Tibial artery (tissue), 4 donors: ENCODE data around the gene DHFR.
A peak's percentile ranks its signal among the peaks of the same experiment; 100 is the strongest.

ENCODE experiments used
- DNase-seq, 2 donors: peaks; one replicate each; pipeline ENCODE4 v3.0.0-alpha.2; 2019
- H3K27ac ChIP-seq, 2 donors: fragments of 200-600 bp; sonication (generic) in 1 of 2; 1 replicate in 1 of 2; 2 replicates in 1 of 2; pipeline ENCODE4 v1.5.1; 2018 to 2019; ENCODE audit warnings: mild to moderate bottlenecking in 1 of 2
- H3K27me3 ChIP-seq, 2 donors: fragments of 200-600 bp; sonication (generic) in 1 of 2; one replicate each; pipeline versions ENCODE4 v1.5.1 to v1.6.0; 2016 to 2019
- H3K36me3 ChIP-seq, 3 donors: fragments of 200-600 bp; sonication (generic) in 2 of 3; one replicate each; pipeline ENCODE4 v1.5.1; 2016 to 2019; ENCODE audit warnings: mild to moderate bottlenecking in 2 of 3
- H3K4me1 ChIP-seq, 4 donors: fragments of 200-600 bp; sonication (generic) in 2 of 4; 1 replicate in 3 of 4; 2 replicates in 1 of 4; pipeline ENCODE4 v1.5.1; 2016 to 2019
- H3K4me3 ChIP-seq, 2 donors: fragments of 200-600 bp; sonication (generic) in 1 of 2; 1 replicate in 1 of 2; 2 replicates in 1 of 2; pipeline ENCODE4 v1.5.1; 2018 to 2019; ENCODE audit warnings: mild to moderate bottlenecking in 2 of 2
- H3K9me3 ChIP-seq, 3 donors: fragments of 200-600 bp; sonication (generic) in 1 of 3; one replicate each; pipeline ENCODE4 v1.5.1; 2016 to 2019
- intact Hi-C: fragments of 100-400 bp; cut with DNase I; formaldehyde crosslinking; loops from one replicate; pipeline ENCODE4 v1.15.0; 2023; ENCODE audit warnings: low total_unique reads
- TF ChIP-seq, protein P1 (sequence below), 2 experiments: fragments of 200-600 bp in 1 of 2; fragments of 450-650 bp in 1 of 2; IDR thresholded peaks; one replicate each; pipeline ENCODE4 v1.5.1; 2017 to 2019; ENCODE audit warnings: antibody characterized with exemption in 2 of 2, mild to moderate bottlenecking in 1 of 2, moderate library complexity in 1 of 2

The DHFR gene

DNA sequence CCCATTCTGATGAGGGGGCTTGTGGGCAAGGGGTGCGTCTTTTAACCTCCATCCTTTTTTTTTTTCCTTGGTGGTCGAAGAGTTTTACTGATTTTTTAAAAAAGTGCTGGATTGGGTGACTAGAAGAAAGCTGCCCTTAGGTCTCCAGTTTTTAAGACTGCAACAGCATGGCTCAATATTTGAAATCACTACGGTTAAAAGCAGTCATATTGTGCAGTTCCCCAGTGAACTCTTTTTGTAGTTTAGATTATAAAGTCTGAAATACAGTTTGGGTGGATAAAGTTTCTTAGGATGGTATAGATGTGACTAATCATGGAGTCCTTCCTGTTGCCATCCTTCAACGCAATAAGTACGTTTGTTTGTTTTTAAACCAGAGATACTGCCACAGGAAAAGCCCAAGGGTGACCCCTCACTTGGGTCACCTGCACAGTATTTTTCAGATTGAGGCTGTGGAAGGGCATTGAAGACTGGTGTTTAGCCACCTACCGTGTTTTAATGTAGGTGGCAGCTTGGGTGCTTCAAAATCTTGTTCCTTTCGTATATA lies 520 bp upstream of the DHFR start:
- Histone ChIP-seq H3K4me3 (peak overlapping the region; percentile 89 to 97), H3K36me3 (peaks cover 24 to 32% (median 29%) of the 10 kb centered on the region in 3 donors), H3K27me3 (no peaks in the 10 kb centered on the region), H3K4me1 (peaks cover 0 to 20% (median 13%) of the 10 kb centered on the region in 4 donors), H3K9me3 (no peaks in the 10 kb centered on the region), H3K27ac (peak overlapping the region; percentile 89 to 95)
- intact Hi-C loops: no loop called here
- TF ChIP-seq, protein P1, sequence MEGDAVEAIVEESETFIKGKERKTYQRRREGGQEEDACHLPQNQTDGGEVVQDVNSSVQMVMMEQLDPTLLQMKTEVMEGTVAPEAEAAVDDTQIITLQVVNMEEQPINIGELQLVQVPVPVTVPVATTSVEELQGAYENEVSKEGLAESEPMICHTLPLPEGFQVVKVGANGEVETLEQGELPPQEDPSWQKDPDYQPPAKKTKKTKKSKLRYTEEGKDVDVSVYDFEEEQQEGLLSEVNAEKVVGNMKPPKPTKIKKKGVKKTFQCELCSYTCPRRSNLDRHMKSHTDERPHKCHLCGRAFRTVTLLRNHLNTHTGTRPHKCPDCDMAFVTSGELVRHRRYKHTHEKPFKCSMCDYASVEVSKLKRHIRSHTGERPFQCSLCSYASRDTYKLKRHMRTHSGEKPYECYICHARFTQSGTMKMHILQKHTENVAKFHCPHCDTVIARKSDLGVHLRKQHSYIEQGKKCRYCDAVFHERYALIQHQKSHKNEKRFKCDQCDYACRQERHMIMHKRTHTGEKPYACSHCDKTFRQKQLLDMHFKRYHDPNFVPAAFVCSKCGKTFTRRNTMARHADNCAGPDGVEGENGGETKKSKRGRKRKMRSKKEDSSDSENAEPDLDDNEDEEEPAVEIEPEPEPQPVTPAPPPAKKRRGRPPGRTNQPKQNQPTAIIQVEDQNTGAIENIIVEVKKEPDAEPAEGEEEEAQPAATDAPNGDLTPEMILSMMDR (IDR thresholded peaks at IDR 0.05): no peak
- DNase-seq: no peak

DNA sequence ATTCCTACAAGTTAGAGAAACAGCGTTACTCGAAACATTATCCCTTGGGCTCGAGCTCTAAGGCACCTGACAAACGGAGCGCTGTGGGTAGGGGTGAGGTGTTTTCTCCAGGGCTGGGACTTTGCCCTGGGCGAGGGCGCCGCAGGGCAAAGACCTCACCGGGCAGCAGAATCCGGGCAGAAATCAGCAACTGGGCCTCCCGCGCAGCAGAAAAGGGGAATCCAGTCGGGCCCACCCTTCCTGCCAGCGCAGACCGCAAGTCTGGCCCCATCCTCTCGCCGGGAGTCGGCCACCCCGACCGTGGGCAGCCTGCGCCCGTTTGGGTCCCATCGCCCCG lies 761 bp downstream of the DHFR start:
- H3K4me3 ChIP-seq: peak overlapping the region; percentile 89 to 97
- H3K27ac ChIP-seq: peak overlapping the region; percentile 89 to 95
- no peak for DNase-seq
- peaks cover 18 to 20% (median 19%) of the 10 kb centered on the region in 3 donors for H3K36me3 ChIP-seq
- intact Hi-C loops: no loop called here
- H3K9me3 ChIP-seq: no peaks in the 10 kb centered on the region
- TF ChIP-seq, protein P1 (IDR thresholded peaks at IDR 0.05): no peak
- peaks cover 0 to 20% (median 13%) of the 10 kb centered on the region in 4 donors for H3K4me1 ChIP-seq
- no peaks in the 10 kb centered on the region for H3K27me3 ChIP-seq

DNA sequence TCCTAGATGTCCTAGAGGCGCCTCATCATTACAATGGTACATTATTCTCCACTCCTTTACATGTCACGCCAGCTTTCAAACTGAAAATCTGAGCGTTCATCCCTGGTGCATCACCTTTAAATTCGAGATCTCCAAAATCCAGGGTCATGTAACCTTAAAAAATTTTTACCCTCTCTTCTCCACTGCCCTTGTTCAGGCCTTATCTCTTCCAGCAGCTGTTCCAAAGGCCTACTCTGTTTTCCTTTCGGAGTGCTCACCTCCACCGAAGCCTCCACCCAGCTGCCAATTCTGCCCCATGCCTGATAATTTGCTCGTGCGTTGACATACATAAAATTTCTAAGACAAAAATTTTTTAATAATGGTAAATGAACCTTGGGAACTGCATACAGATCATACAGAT lies 1.3 kb downstream of the DHFR start:
- H3K4me3 ChIP-seq: peak overlapping the region in 1 of 2 donors; percentile 97
- intact Hi-C loops: no loop called here
- H3K4me1 ChIP-seq: peaks cover 0 to 20% (median 13%) of the 10 kb centered on the region in 4 donors
- no peak overlapping the region for H3K27ac ChIP-seq
- DNase-seq: no peak
- no peaks in the 10 kb centered on the region for H3K27me3 ChIP-seq
- H3K9me3 ChIP-seq: no peaks in the 10 kb centered on the region
- TF ChIP-seq, protein P1 (IDR thresholded peaks at IDR 0.05): no peak
- peaks cover 13 to 18% (median 15%) of the 10 kb centered on the region in 3 donors for H3K36me3 ChIP-seq

DNA sequence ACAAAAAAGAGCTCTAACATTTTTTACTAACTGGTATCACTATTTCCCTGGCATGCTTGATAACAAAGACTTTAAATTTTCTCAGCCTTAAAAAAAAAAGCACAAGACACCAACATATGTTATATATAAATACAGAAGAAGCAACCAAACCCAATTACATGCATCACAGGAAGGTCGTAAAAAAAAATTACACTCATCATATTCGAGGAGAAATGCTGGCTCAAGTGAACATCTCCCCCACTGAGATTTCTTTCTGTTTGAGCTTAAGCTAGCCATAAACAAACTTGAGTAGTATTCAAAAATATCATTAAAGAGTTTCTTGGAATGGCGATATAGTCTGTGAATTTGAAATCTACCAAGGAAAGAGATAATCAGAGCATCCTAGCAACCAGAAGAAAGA lies 7.9 kb downstream of the DHFR start:
- DNase-seq: no peak
- no peaks in the 10 kb centered on the region for H3K9me3 ChIP-seq
- intact Hi-C loops: no loop called here
- no peaks in the 10 kb centered on the region for H3K4me1 ChIP-seq
- H3K27ac ChIP-seq: no peak overlapping the region
- H3K36me3 ChIP-seq: peaks cover 9 to 39% (median 16%) of the 10 kb centered on the region in 3 donors
- no peak overlapping the region for H3K4me3 ChIP-seq
- no peaks in the 10 kb centered on the region for H3K27me3 ChIP-seq
- TF ChIP-seq, protein P1 (IDR thresholded peaks at IDR 0.05): no peak

DNA sequence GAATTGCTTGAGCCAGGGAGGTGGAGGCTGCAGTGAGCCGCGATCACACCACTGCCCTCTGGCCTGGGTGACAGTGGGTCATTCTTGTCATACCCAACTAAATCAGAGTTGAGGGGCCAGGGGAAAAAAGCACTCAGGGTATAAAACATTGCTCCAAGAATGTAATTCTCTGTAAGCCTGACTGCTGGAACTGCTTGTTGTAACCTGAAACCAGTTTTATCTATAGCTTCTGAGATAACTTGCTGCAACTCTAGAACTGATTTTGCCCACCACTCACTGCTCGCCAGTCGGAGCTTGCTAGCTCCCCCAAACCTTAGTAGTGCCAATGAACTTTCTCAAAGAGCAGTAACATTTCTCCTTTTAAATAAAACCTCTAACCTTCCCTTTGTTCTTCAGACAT lies 9.9 kb downstream of the DHFR start:
- Histone ChIP-seq H3K27ac (no peak overlapping the region), H3K4me3 (no peak overlapping the region), H3K9me3 (no peaks in the 10 kb centered on the region), H3K36me3 (peaks cover 17 to 51% (median 30%) of the 10 kb centered on the region in 3 donors), H3K4me1 (no peaks in the 10 kb centered on the region), H3K27me3 (no peaks in the 10 kb centered on the region)
- no peak for DNase-seq
- intact Hi-C loops: no loop called here
- TF ChIP-seq, protein P1 (IDR thresholded peaks at IDR 0.05): no peak

DNA sequence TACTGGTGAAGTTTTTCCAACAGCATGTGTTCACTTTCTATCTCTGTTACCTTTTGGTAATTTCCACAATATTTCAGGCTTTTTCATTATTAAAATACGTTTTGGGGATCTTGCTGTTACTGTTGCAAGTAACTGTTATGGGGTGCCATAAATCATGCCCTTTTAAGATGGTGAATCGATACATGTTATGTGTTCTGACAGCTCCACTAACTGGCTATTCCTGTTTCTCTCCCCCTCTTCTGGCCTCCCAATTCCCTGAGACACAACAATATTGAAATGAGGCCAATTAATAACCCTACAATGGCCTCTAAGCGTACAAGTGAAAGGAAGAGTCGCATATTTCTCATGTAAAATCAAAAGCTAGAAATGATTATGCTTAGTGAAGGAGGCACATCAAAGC lies 13.4 kb downstream of the DHFR start:
- Histone ChIP-seq H3K36me3 (peaks cover 34 to 56% (median 38%) of the 10 kb centered on the region in 3 donors), H3K9me3 (no peaks in the 10 kb centered on the region), H3K4me3 (no peak overlapping the region), H3K27ac (no peak overlapping the region), H3K4me1 (no peaks in the 10 kb centered on the region), H3K27me3 (no peaks in the 10 kb centered on the region)
- TF ChIP-seq, protein P1 (IDR thresholded peaks at IDR 0.05): no peak
- intact Hi-C loops: no loop called here
- DNase-seq: no peak
